Measurements from ENCODE around the gene PUM1.
"Not testable (repeated sequence)": the region's sequence is repeated elsewhere in the genome, so short reads cannot be mapped to it uniquely, and the experiment has no call there.

PUM1 gene

GRCh38 chr1:31102501-31102950 is 37.0 kb upstream of the PUM1 start:
- peak; percentile 65 for DNase-seq (ENCODE audit: low read depth)
- no peak for TF ChIP-seq CTCF (conservative IDR thresholded peaks at IDR 0.05; ENCODE audit: low read length)

GRCh38 chr1:31101147-31101502 is 35.6 kb upstream of the PUM1 start:
- DNase-seq (ENCODE audit: low read depth), result peak; percentile 79
- H3K4me3 ChIP-seq (ENCODE audit: low read length), result no peak overlapping the region
- no peak for TF ChIP-seq CTCF (conservative IDR thresholded peaks at IDR 0.05; ENCODE audit: low read length)

More at GRCh38 chr1:31102501-31102950, 37.0 kb upstream of the PUM1 start:
- no peak overlapping the region for H3K4me3 ChIP-seq (ENCODE audit: low read length)

GRCh38 chr1:31099293-31100032 is 33.9 kb upstream of the PUM1 start:
- no peak overlapping the region for H3K4me3 ChIP-seq (ENCODE audit: low read length)
- TF ChIP-seq CTCF (conservative IDR thresholded peaks at IDR 0.05; ENCODE audit: low read length), result no peak
- no peak for DNase-seq (ENCODE audit: low read depth)

DNA sequence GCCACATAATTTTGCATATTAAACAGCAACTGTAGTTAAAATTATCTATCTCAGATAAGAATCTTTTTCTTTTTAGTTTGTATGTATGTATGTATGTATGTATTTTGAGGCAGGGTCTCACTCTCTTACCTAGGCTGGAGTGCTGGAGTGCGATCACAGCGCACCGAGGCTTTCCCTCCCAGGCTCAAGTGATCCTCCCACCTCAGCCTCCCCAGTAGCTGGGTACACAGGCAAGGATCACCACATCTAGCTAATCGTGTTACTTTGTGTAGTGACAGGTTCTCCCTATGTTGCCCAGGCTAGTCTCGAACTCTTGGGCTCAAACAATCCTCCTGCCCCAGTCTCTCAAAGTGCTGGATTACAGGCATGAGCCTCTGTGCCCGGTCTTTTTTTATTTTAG is 30.5 kb upstream of the PUM1 start:
- H3K4me3 ChIP-seq (ENCODE audit: low read length), result no peak overlapping the region
- TF ChIP-seq CTCF (conservative IDR thresholded peaks at IDR 0.05; ENCODE audit: low read length), result no peak
- DNase-seq (ENCODE audit: low read depth), result no peak

GRCh38 chr1:31095298-31095981 is 29.9 kb upstream of the PUM1 start:
- TF ChIP-seq CTCF (conservative IDR thresholded peaks at IDR 0.05; ENCODE audit: low read length), result no peak
- peak; percentile 86 for DNase-seq (ENCODE audit: low read depth)
- H3K4me3 ChIP-seq (ENCODE audit: low read length), result no peak overlapping the region

GRCh38 chr1:31088081-31088480 is 22.6 kb upstream of the PUM1 start:
- not testable (repeated sequence) for DNase-seq (ENCODE audit: low read depth)

GRCh38 chr1:31084782-31085569 is 19.5 kb upstream of the PUM1 start:
- DNase-seq (ENCODE audit: low read depth), result no peak
- no peak for TF ChIP-seq CTCF (conservative IDR thresholded peaks at IDR 0.05; ENCODE audit: low read length)
- no peak overlapping the region for H3K4me3 ChIP-seq (ENCODE audit: low read length)

More at GRCh38 chr1:31088081-31088480, 22.6 kb upstream of the PUM1 start:
- H3K4me3 ChIP-seq (ENCODE audit: low read length), result not testable (repeated sequence)
